ENCODE results near the gene GRAMD2B. TPM values are rescaled to one million over a fixed set of nuclear protein-coding genes. Genes with fewer than 3 reads are reported as not detected.

GRAMD2B gene
- total and polyA plus RNA-seq, 12 donors = 4.0 to 80.9 (median 25.2) TPM

DNA sequence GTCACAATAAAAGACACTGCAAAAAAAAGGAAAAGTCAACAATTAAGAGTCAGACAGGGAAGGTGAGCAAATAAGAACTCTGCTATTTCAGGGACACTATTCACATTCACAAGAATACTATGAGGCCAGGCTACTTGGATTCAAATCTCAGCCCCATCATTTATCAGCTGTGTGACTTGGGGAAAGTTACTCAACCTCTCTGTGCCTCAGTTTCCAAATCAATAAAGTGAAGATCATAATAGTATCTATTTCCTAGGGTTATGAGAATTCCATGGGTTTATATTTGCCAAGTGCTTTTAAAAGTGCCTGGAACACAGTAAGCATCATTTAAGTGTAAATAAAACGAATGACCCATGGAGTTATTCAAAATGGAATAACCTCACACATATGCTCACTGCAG is 115.4 kb downstream of the GRAMD2B start:
- Histone ChIP-seq H3K4me1 (replicated peaks in 1 of 2) (peaks cover 0 to 10% of the 10 kb centered on the region in 2 donors), H3K27ac (peak overlapping the region in 1 of 5 donors; percentile 31), H3K36me3 (replicated peaks in 1 of 2) (no peaks in the 10 kb centered on the region), H3K4me3 (no peak overlapping the region), H3K27me3 (no peaks in the 10 kb centered on the region), H3K9me3 (replicated peaks in 1 of 3) (no peaks in the 10 kb centered on the region)
- DNase-seq = no peak
- WGBS, 4 donors = 64 to 70% (median 69%) methylated on average over 1 of the region's 1 CpG
- intact Hi-C loops (cut with DNase I) = loop anchor here (5.0 to 10.0 kb wide), 3 partner anchors 184 to 201 kb away; no protein-coding TSS in a partner anchor
- TF ChIP-seq POLR2A (IDR thresholded peaks at IDR 0.05) = no peak
- TF ChIP-seq, protein P1, sequence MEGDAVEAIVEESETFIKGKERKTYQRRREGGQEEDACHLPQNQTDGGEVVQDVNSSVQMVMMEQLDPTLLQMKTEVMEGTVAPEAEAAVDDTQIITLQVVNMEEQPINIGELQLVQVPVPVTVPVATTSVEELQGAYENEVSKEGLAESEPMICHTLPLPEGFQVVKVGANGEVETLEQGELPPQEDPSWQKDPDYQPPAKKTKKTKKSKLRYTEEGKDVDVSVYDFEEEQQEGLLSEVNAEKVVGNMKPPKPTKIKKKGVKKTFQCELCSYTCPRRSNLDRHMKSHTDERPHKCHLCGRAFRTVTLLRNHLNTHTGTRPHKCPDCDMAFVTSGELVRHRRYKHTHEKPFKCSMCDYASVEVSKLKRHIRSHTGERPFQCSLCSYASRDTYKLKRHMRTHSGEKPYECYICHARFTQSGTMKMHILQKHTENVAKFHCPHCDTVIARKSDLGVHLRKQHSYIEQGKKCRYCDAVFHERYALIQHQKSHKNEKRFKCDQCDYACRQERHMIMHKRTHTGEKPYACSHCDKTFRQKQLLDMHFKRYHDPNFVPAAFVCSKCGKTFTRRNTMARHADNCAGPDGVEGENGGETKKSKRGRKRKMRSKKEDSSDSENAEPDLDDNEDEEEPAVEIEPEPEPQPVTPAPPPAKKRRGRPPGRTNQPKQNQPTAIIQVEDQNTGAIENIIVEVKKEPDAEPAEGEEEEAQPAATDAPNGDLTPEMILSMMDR (IDR thresholded peaks at IDR 0.05) = no peak

DNA sequence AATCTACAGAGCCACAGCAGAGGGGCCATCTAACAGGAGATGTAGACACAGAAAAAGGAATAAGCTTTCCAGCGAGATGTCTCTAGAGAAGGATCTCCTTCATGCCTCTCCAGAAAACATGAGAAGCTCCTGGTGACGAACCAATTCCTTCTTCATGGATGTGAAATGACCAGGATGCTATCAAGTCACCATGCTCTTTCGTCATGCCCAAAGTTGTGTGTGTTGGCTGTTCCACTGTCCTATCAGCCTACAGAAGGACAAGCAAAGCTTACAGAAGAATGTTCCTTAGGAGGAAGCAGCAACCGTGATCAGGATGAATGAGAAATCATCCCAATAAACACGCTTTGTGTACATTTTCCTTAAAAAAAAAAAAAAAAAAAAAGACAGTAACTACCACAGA is 117.4 kb downstream of the GRAMD2B start:
- intact Hi-C loops (cut with DNase I) = loop anchor here (10.0 kb wide), 2 partner anchors 54 to 234 kb away; partner anchors contain the start of genes ALDH7A1 (in 2 of the 2) and LMNB1 (in 1 of the 2)
- H3K27me3 ChIP-seq = no peaks in the 10 kb centered on the region

GRCh38 chr5:126542441-126542840 is 119.2 kb downstream of the GRAMD2B start:
- intact Hi-C loops (cut with DNase I) = loop anchor here (10.0 kb wide), 2 partner anchors 52 to 232 kb away; partner anchors contain the start of genes ALDH7A1 (in 2 of the 2) and LMNB1 (in 1 of the 2)
- Histone ChIP-seq H3K27me3 (no peaks in the 10 kb centered on the region), H3K9me3 (replicated peaks in 1 of 3) (no peaks in the 10 kb centered on the region), H3K4me3 (no peak overlapping the region), H3K36me3 (replicated peaks in 1 of 2) (peaks cover 0 to 18% of the 10 kb centered on the region in 2 donors), H3K4me1 (replicated peaks in 1 of 2) (peaks cover 0 to 10% of the 10 kb centered on the region in 2 donors), H3K27ac (no peak overlapping the region)
- DNase-seq = no peak
- TF ChIP-seq POLR2A (IDR thresholded peaks at IDR 0.05) = no peak
- TF ChIP-seq, protein P1 (IDR thresholded peaks at IDR 0.05) = no peak
- 44 to 76% (median 50%) methylated on average over 2 of the region's 2 CpGs for WGBS, 4 donors

More for the DNA sequence above, 117.4 kb downstream of the GRAMD2B start:
- Histone ChIP-seq H3K36me3 (replicated peaks in 1 of 2) (peaks cover 0 to 2% of the 10 kb centered on the region in 2 donors), H3K4me3 (no peak overlapping the region), H3K9me3 (replicated peaks in 1 of 3) (no peaks in the 10 kb centered on the region), H3K27ac (no peak overlapping the region), H3K4me1 (replicated peaks in 1 of 2) (peaks cover 0 to 10% of the 10 kb centered on the region in 2 donors)
- 74 to 81% (median 76%) methylated on average over 5 of the region's 5 CpGs for WGBS, 4 donors
- TF ChIP-seq POLR2A (IDR thresholded peaks at IDR 0.05) = no peak
- TF ChIP-seq, protein P1 (IDR thresholded peaks at IDR 0.05) = no peak
- DNase-seq = no peak

DNA sequence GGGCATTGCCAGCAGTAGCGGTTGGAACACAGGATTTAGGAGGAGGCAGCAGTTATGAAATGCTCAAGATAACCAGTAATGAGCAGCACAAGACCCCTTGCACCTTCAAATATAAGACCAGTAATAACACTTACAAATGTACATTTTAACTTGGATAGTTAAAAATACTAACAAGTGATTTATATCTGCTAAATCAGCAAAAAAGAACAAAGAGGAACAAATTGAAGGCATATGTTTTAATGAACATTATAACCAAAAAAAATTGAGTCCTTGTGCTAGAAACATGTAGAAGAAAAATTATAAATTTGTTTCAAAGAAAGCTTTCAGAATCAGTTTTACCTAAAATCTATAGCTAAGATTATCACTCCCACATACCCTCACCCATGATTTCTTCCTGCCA is 119.8 kb downstream of the GRAMD2B start:
- DNase-seq = no peak
- H3K4me1 ChIP-seq (replicated peaks in 1 of 2) = peaks cover 0 to 10% of the 10 kb centered on the region in 2 donors
- 89 to 96% (median 91%) methylated on average over 1 of the region's 1 CpG for WGBS, 4 donors
- no peak overlapping the region for H3K4me3 ChIP-seq
- intact Hi-C loops (cut with DNase I) = loop anchor here (10.0 kb wide), 2 partner anchors 52 to 232 kb away; partner anchors contain the start of genes ALDH7A1 (in 2 of the 2) and LMNB1 (in 1 of the 2)
- H3K9me3 ChIP-seq (replicated peaks in 1 of 3) = no peaks in the 10 kb centered on the region
- TF ChIP-seq, protein P1 (IDR thresholded peaks at IDR 0.05) = no peak
- TF ChIP-seq POLR2A (IDR thresholded peaks at IDR 0.05) = no peak
- H3K36me3 ChIP-seq (replicated peaks in 1 of 2) = peaks cover 0 to 21% of the 10 kb centered on the region in 2 donors
- H3K27ac ChIP-seq = no peak overlapping the region
- no peaks in the 10 kb centered on the region for H3K27me3 ChIP-seq
